Lung (tissue), 12 donors: ENCODE results near the gene CAPN9. TPM values are rescaled to one million over a fixed set of nuclear protein-coding genes. Genes with fewer than 3 reads are reported as not detected.

Experiments
- ATAC-seq: fragments of 200-7000 bp; cut with Tn5 transposase; one replicate; pipeline ENCODE4 v1.9.1; 2020; ENCODE audit warnings: moderate number of reproducible peaks; ENCODE audit not compliant: insufficient read depth, low FRiP score
- DNase-seq, 3 donors: peaks; one replicate each; pipeline ENCODE4 v3.0.0-alpha.2; 2013 to 2017
- H3K27ac ChIP-seq, 2 donors: one replicate each; pipeline ENCODE4 v1.5.1; 2013; ENCODE audit warnings: mild to moderate bottlenecking in 2 of 2, moderate library complexity in 2 of 2, control low read depth in 1 of 2, inconsistent platforms in 1 of 2, low read depth in 1 of 2, low read length in 1 of 2
- H3K27me3 ChIP-seq, 3 donors: one replicate each; pipeline ENCODE4 v1.5.1; 2013; ENCODE audit warnings: low read length in 2 of 3; ENCODE audit not compliant: control insufficient read depth in 3 of 3, insufficient read depth in 3 of 3
- H3K36me3 ChIP-seq, 4 donors: one replicate each; pipeline ENCODE4 v1.5.1; 2013; ENCODE audit warnings: low read length in 4 of 4, mild to moderate bottlenecking in 1 of 4, moderate library complexity in 1 of 4; ENCODE audit not compliant: control insufficient read depth in 4 of 4, insufficient read depth in 4 of 4
- H3K4me1 ChIP-seq, 5 donors: one replicate each; pipeline ENCODE4 v1.5.1; 2013; ENCODE audit warnings: low read length in 5 of 5, mild to moderate bottlenecking in 2 of 5, moderate library complexity in 1 of 5; ENCODE audit not compliant: control insufficient read depth in 5 of 5, insufficient read depth in 5 of 5
- H3K4me3 ChIP-seq: one replicate; pipeline ENCODE4 v1.5.1; 2013; ENCODE audit warnings: mild to moderate bottlenecking, control low read depth, moderate library complexity
- H3K9ac ChIP-seq, 2 donors: one replicate each; pipeline ENCODE4 v1.5.1; 2013; ENCODE audit warnings: low read length in 2 of 2, control low read depth in 1 of 2; ENCODE audit not compliant: insufficient read depth in 1 of 2
- H3K9me3 ChIP-seq, 4 donors: one replicate each; pipeline ENCODE4 v1.5.1; 2013; ENCODE audit warnings: low read length in 3 of 4, mild to moderate bottlenecking in 1 of 4, moderate library complexity in 1 of 4; ENCODE audit not compliant: control insufficient read depth in 4 of 4, insufficient read depth in 3 of 4
- CTCF ChIP-seq: IDR thresholded peaks from 2 replicates; pipeline ENCODE4 v1.5.1; 2012; ENCODE audit warnings: mild to moderate bottlenecking; ENCODE audit errors: control extremely low read depth, extremely low read depth
- WGBS, 2 donors: extraction: QIAGEN DNeasy Blood & Tissue Kit; methylation state at CpG; one replicate each; pipeline ENCODE4 v1.1.7; 2013; 5-methylcytosine and 5-hydroxymethylcytosine counted together
- polyA plus RNA-seq, 2 donors: library from polyadenylated mRNA; stranded (reverse); fragments of 200-250 nt; gene quantifications; one replicate each; pipeline ENCODE4 v1.2.1, GENCODE V29; 2013
- total RNA-seq, 2 donors: library from RNA; depleted of rRNA in 1 of 2; stranded (reverse); fragments of >200 nt in 1 of 2; gene quantifications; one replicate each; pipeline ENCODE4 v1.2.1, GENCODE V29; 2014 to 2021
- donor health status: control.
- donor health status: control.
- donor health status: Bipolar disorder and iron deficiency.
- donor health status: healthy.
- donor health status: DM: yes; HTN: yes; CAD: no.

The CAPN9 gene
- total and polyA plus RNA-seq, 4 donors = 2.2 to 13.2 (median 7.6) TPM

- ATAC-seq (no peak), DNase-seq (peak in 1 of 3 donors; percentile 37)
- peaks cover 0 to 32% (median 0%) of the 10 kb centered on the region in 5 donors for H3K4me1 ChIP-seq
- 84 to 86% methylated on average over 16 of the region's 16 CpGs for WGBS, 2 donors
- H3K9ac ChIP-seq = no peak overlapping the region
- peaks cover 0 to 2% (median 0%) of the 10 kb centered on the region in 4 donors for H3K9me3 ChIP-seq
- no peak for TF ChIP-seq CTCF
- no peaks in the 10 kb centered on the region for H3K27me3 ChIP-seq
- H3K27ac ChIP-seq = no peak overlapping the region
- no peaks in the 10 kb centered on the region for H3K36me3 ChIP-seq
- H3K4me3 ChIP-seq = no peak overlapping the region
Measured at GRCh38 chr1:230757856-230758708, 10.9 kb downstream of the CAPN9 start.

- no peak for ATAC-seq
- peaks cover 0 to 27% (median 0%) of the 10 kb centered on the region in 5 donors for H3K4me1 ChIP-seq
- H3K9me3 ChIP-seq = peaks cover 0 to 4% (median 0%) of the 10 kb centered on the region in 4 donors
- H3K9ac ChIP-seq = no peak overlapping the region
- 55 to 67% methylated on average over 8 of the region's 8 CpGs for WGBS, 2 donors
- no peaks in the 10 kb centered on the region for H3K27me3 ChIP-seq
- TF ChIP-seq CTCF = no peak
- no peak overlapping the region for H3K4me3 ChIP-seq
- H3K27ac ChIP-seq = no peak overlapping the region
- H3K36me3 ChIP-seq = no peaks in the 10 kb centered on the region
- DNase-seq = peak; percentile 62 to 70 (median 69)
Measured at GRCh38 chr1:230758709-230759368, 11.7 kb downstream of the CAPN9 start.

GRCh38 chr1:230759369-230760065 lies 12.3 kb downstream of the CAPN9 start:
- no peak overlapping the region for H3K4me3 ChIP-seq
- DNase-seq (no peak), ATAC-seq (no peak)
- no peaks in the 10 kb centered on the region for H3K27me3 ChIP-seq
- no peaks in the 10 kb centered on the region for H3K36me3 ChIP-seq
- no peak overlapping the region for H3K27ac ChIP-seq
- peaks cover 0 to 27% (median 0%) of the 10 kb centered on the region in 5 donors for H3K4me1 ChIP-seq
- 90 to 94% methylated on average over 7 of the region's 7 CpGs for WGBS, 2 donors
- TF ChIP-seq CTCF = no peak
- H3K9me3 ChIP-seq = peaks cover 0 to 4% (median 0%) of the 10 kb centered on the region in 4 donors
- H3K9ac ChIP-seq = no peak overlapping the region
